ENCODE measurements around the gene INTS7.

INTS7 gene

DNA sequence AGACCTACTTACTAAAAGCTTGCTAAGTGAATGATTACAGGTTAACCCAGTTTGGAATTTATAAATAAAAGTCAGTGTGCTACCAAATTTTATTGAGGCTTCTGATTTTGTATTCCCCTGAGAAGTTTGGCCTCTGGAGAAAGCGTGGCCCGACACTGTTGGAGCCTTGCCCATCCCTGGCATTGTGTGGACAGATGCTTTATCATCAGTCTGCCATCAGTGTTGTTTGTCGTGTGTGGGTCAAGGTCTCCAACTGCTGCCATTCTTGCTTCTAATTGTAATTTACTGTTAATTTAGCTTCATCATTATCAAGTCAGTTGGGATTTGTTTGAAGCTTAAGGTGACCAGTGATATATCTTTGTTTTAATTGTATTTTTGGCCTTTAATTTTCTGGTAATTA, 142.8 kb downstream of the INTS7 start:
- ChIA-PET CTCF (interaction anchor here (1.1 to 3.0 kb wide), 4 partner anchors 10 to 194 kb away, joined by 3 to 16 read pairs (median 3); no protein-coding TSS in a partner anchor), POLR2A (no interaction called here)

GRCh38 chr1:211891708-211892107, 143.6 kb downstream of the INTS7 start:
- DNase-seq (ENCODE audit: extremely low spot score) = no peak
- no peak for TF ChIP-seq CTCF (IDR thresholded peaks at IDR 0.05; ENCODE audit: control extremely low read depth, extremely low read depth, low read depth, missing control alignments)
- POLR2A ChIA-PET = no interaction called here
- CTCF ChIA-PET = interaction anchor here (1.1 to 3.0 kb wide), 2 partner anchors 11 to 193 kb away, joined by 3 to 16 read pairs; no protein-coding TSS in a partner anchor

More for the DNA sequence above, 142.8 kb downstream of the INTS7 start:
- DNase-seq (ENCODE audit: extremely low spot score) = no peak
- no peak for TF ChIP-seq CTCF (IDR thresholded peaks at IDR 0.05; ENCODE audit: control extremely low read depth, extremely low read depth, low read depth, missing control alignments)

Measured in GM10248 (cell line).